ENCODE measurements around the gene ADARB1. TPM values are rescaled to one million over a fixed set of nuclear protein-coding genes. Genes with fewer than 3 reads are reported as not detected.

ADARB1 gene
- total and polyA plus RNA-seq, 4 experiments from 2014 or later = 4.6 to 50.0 (median 30.9) TPM

- CTCF ChIA-PET (ENCODE audit: partially characterized antibody) = interaction anchor here (0.9 to 1.0 kb wide), 2 partner anchors 16 to 99 kb away, joined by 3 read pairs; no protein-coding TSS in a partner anchor
Observed at GRCh38 chr21:45029948-45030681, 44.3 kb upstream of the ADARB1 start.

GRCh38 chr21:45030682-45031570 lies 43.5 kb upstream of the ADARB1 start:
- no peak overlapping the region for H3K4me3 ChIP-seq (ENCODE audit: low read length in 2 of 2)
- Mint-ChIP-seq H3K27ac (no peak overlapping the region), H3K4me1 (peaks cover 0 to 1% (median 0%) of the 10 kb centered on the region in 4 donors), H3K4me3 (no peak overlapping the region), H3K9me3 (peaks cover 0 to 6% (median 3%) of the 10 kb centered on the region in 8 donors), H3K27me3 (peaks cover 4 to 14% of the 10 kb centered on the region in 2 donors), H3K36me3 (no peaks in the 10 kb centered on the region)
- H3K4me1 ChIP-seq (ENCODE audit: insufficient read depth, low read length) = no peaks in the 10 kb centered on the region
- no peaks in the 10 kb centered on the region for H3K36me3 ChIP-seq (ENCODE audit: insufficient read depth, low read length)
- no peaks in the 10 kb centered on the region for H3K9me3 ChIP-seq (ENCODE audit: control insufficient read depth in 1 of 2, low read length in 2 of 2)
- H3K27me3 ChIP-seq (ENCODE audit: insufficient read depth, low read length) = no peaks in the 10 kb centered on the region
- intact Hi-C loops (cut with micrococcal nuclease) = no loop called here
- DNase-seq = no peak
- CTCF ChIA-PET (ENCODE audit: partially characterized antibody) = no interaction called here
- POLR2A ChIA-PET (ENCODE audit: partially characterized antibody) = no interaction called here
- no peak overlapping the region for H3K27ac ChIP-seq (ENCODE audit: low read depth, low read length)

More at GRCh38 chr21:45029948-45030681, 44.3 kb upstream of the ADARB1 start:
- DNase-seq = no peak
- Mint-ChIP-seq H3K36me3 (no peaks in the 10 kb centered on the region), H3K4me3 (no peak overlapping the region), H3K27me3 (peaks cover 4 to 14% of the 10 kb centered on the region in 2 donors), H3K9me3 (peaks cover 0 to 4% (median 0%) of the 10 kb centered on the region in 8 donors), H3K27ac (no peak overlapping the region), H3K4me1 (peaks cover 0 to 1% (median 0%) of the 10 kb centered on the region in 4 donors)
- H3K27me3 ChIP-seq (ENCODE audit: insufficient read depth, low read length) = no peaks in the 10 kb centered on the region
- H3K27ac ChIP-seq (ENCODE audit: low read depth, low read length) = no peak overlapping the region
- no peaks in the 10 kb centered on the region for H3K4me1 ChIP-seq (ENCODE audit: insufficient read depth, low read length)
- POLR2A ChIA-PET (ENCODE audit: partially characterized antibody) = no interaction called here
- no peaks in the 10 kb centered on the region for H3K36me3 ChIP-seq (ENCODE audit: insufficient read depth, low read length)
- H3K9me3 ChIP-seq (ENCODE audit: control insufficient read depth in 1 of 2, low read length in 2 of 2) = no peaks in the 10 kb centered on the region
- intact Hi-C loops (cut with micrococcal nuclease) = no loop called here
- H3K4me3 ChIP-seq (ENCODE audit: low read length in 2 of 2) = no peak overlapping the region

GRCh38 chr21:45031571-45032191 lies 42.7 kb upstream of the ADARB1 start:
- H3K9me3 ChIP-seq (ENCODE audit: control insufficient read depth in 1 of 2, low read length in 2 of 2) = no peaks in the 10 kb centered on the region
- H3K36me3 ChIP-seq (ENCODE audit: insufficient read depth, low read length) = no peaks in the 10 kb centered on the region
- Mint-ChIP-seq H3K36me3 (no peaks in the 10 kb centered on the region), H3K4me1 (peaks cover 0 to under 1% (median 0%) of the 10 kb centered on the region in 4 donors), H3K4me3 (no peak overlapping the region), H3K27me3 (peaks cover 4 to 11% of the 10 kb centered on the region in 2 donors), H3K9me3 (peaks cover 0 to 13% (median 6%) of the 10 kb centered on the region in 8 donors), H3K27ac (no peak overlapping the region)
- DNase-seq = no peak
- intact Hi-C loops (cut with micrococcal nuclease) = no loop called here
- ChIA-PET POLR2A (ENCODE audit: partially characterized antibody) (no interaction called here), CTCF (ENCODE audit: partially characterized antibody) (no interaction called here)
- no peak overlapping the region for H3K27ac ChIP-seq (ENCODE audit: low read depth, low read length)
- no peaks in the 10 kb centered on the region for H3K4me1 ChIP-seq (ENCODE audit: insufficient read depth, low read length)
- no peak overlapping the region for H3K4me3 ChIP-seq (ENCODE audit: low read length in 2 of 2)
- H3K27me3 ChIP-seq (ENCODE audit: insufficient read depth, low read length) = no peaks in the 10 kb centered on the region

GRCh38 chr21:45032332-45032731 lies 42.0 kb upstream of the ADARB1 start:
- DNase-seq = peak in 1 of 5 donors; percentile 16
- Histone ChIP-seq H3K9me3 (ENCODE audit: control insufficient read depth in 1 of 2, low read length in 2 of 2) (peaks cover 0 to 3% of the 10 kb centered on the region in 2 donors), H3K4me1 (ENCODE audit: insufficient read depth, low read length) (no peaks in the 10 kb centered on the region), H3K27me3 (ENCODE audit: insufficient read depth, low read length) (no peaks in the 10 kb centered on the region), H3K4me3 (ENCODE audit: low read length in 2 of 2) (no peak overlapping the region), H3K36me3 (ENCODE audit: insufficient read depth, low read length) (no peaks in the 10 kb centered on the region), H3K27ac (ENCODE audit: low read depth, low read length) (no peak overlapping the region)
- Mint-ChIP-seq H3K4me3 (no peak overlapping the region), H3K36me3 (no peaks in the 10 kb centered on the region), H3K27me3 (peaks cover 4 to 11% of the 10 kb centered on the region in 2 donors), H3K9me3 (peaks cover 0 to 17% (median 11%) of the 10 kb centered on the region in 8 donors), H3K4me1 (no peaks in the 10 kb centered on the region), H3K27ac (no peak overlapping the region)
- POLR2A ChIA-PET (ENCODE audit: partially characterized antibody) = no interaction called here
- intact Hi-C loops (cut with micrococcal nuclease) = no loop called here
- CTCF ChIA-PET (ENCODE audit: partially characterized antibody) = no interaction called here

GRCh38 chr21:45032977-45033710 lies 41.2 kb upstream of the ADARB1 start:
- H3K4me3 ChIP-seq (ENCODE audit: low read length in 2 of 2) = no peak overlapping the region
- no peaks in the 10 kb centered on the region for H3K4me1 ChIP-seq (ENCODE audit: insufficient read depth, low read length)
- CTCF ChIA-PET (ENCODE audit: partially characterized antibody) = no interaction called here
- no peak overlapping the region for H3K27ac Mint-ChIP-seq
- POLR2A ChIA-PET (ENCODE audit: partially characterized antibody) = no interaction called here
- H3K9me3 ChIP-seq (ENCODE audit: control insufficient read depth in 1 of 2, low read length in 2 of 2) = peaks cover 0 to 3% of the 10 kb centered on the region in 2 donors
- intact Hi-C loops (cut with micrococcal nuclease) = no loop called here
- peak in 1 of 5 donors; percentile 10 for DNase-seq
- H3K27me3 Mint-ChIP-seq = peaks cover 4 to 11% of the 10 kb centered on the region in 2 donors
- no peaks in the 10 kb centered on the region for H3K36me3 Mint-ChIP-seq
- no peak overlapping the region for H3K27ac ChIP-seq (ENCODE audit: low read depth, low read length)
- no peaks in the 10 kb centered on the region for H3K36me3 ChIP-seq (ENCODE audit: insufficient read depth, low read length)
- no peak overlapping the region for H3K4me3 Mint-ChIP-seq
- no peaks in the 10 kb centered on the region for H3K27me3 ChIP-seq (ENCODE audit: insufficient read depth, low read length)
- no peaks in the 10 kb centered on the region for H3K4me1 Mint-ChIP-seq
- H3K9me3 Mint-ChIP-seq = peaks cover 0 to 18% (median 11%) of the 10 kb centered on the region in 8 donors

- intact Hi-C loops (cut with micrococcal nuclease) = no loop called here
- no peaks in the 10 kb centered on the region for H3K36me3 ChIP-seq (ENCODE audit: insufficient read depth, low read length)
- no peaks in the 10 kb centered on the region for H3K4me1 ChIP-seq (ENCODE audit: insufficient read depth, low read length)
- CTCF ChIA-PET (ENCODE audit: partially characterized antibody) = no interaction called here
- Mint-ChIP-seq H3K27me3 (peaks cover 4 to 11% of the 10 kb centered on the region in 2 donors), H3K4me1 (no peaks in the 10 kb centered on the region), H3K27ac (no peak overlapping the region), H3K36me3 (no peaks in the 10 kb centered on the region), H3K9me3 (peaks cover 0 to 18% (median 11%) of the 10 kb centered on the region in 8 donors), H3K4me3 (no peak overlapping the region)
- POLR2A ChIA-PET (ENCODE audit: partially characterized antibody) = no interaction called here
- H3K4me3 ChIP-seq (ENCODE audit: low read length in 2 of 2) = no peak overlapping the region
- H3K27me3 ChIP-seq (ENCODE audit: insufficient read depth, low read length) = no peaks in the 10 kb centered on the region
- DNase-seq = peak in 1 of 5 donors; percentile 16
- no peak overlapping the region for H3K27ac ChIP-seq (ENCODE audit: low read depth, low read length)
- H3K9me3 ChIP-seq (ENCODE audit: control insufficient read depth in 1 of 2, low read length in 2 of 2) = peaks cover 0 to 3% of the 10 kb centered on the region in 2 donors
Observed at GRCh38 chr21:45033791-45034555, 40.4 kb upstream of the ADARB1 start.
